Hematopoietic multipotent progenitor cell treated with erythropoietin and hydrocortisone succinate and interleukin-3 and kit ligand, for 4 days (in vitro differentiated cells): ENCODE data around the gene COQ8A.
"Not testable (repeated sequence)": the region's sequence is repeated elsewhere in the genome, so short reads cannot be mapped to it uniquely, and the experiment has no call there.

Experiments used
- DNase-seq: peaks from one replicate; pipeline ENCODE4 v3.0.0-alpha.2; 2015

COQ8A gene

DNA sequence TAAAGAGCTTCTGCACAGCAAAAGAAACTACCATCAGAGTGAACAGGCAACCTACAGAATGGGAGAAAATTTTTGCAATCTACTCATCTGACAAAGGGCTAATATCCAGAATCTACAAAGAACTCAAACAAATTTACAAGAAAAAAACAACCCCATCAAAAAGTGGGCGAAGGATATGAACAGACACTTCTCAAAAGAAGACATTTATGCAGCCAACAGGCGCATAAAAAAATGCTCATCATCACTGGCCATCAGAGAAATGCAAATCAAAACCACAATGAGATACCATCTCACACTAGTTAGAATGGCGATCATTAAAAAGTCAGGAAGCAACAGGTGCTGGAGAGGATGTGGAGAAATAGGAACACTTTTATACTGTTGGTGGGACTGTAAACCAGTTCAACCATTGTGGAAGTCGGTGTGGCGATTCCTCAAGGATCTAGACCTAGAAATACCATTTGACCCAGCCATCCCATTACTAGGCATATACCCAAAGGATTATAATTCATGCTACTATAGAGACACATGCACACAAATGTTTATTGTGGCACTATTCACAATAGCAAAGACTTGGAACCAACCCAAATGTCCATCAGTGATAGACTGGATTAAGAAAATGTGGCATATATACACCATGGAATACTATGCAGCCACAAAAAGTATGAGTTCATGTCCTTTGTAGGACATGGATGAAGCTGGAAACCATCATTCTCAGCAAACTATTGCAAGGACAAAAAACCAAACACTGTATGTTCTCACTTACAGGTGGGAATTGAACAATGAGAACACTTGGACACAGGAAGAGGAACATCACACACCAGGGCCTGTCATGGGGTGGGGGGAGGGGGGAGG, 10.6 kb upstream of the COQ8A start:
- not testable (repeated sequence) for DNase-seq

DNA sequence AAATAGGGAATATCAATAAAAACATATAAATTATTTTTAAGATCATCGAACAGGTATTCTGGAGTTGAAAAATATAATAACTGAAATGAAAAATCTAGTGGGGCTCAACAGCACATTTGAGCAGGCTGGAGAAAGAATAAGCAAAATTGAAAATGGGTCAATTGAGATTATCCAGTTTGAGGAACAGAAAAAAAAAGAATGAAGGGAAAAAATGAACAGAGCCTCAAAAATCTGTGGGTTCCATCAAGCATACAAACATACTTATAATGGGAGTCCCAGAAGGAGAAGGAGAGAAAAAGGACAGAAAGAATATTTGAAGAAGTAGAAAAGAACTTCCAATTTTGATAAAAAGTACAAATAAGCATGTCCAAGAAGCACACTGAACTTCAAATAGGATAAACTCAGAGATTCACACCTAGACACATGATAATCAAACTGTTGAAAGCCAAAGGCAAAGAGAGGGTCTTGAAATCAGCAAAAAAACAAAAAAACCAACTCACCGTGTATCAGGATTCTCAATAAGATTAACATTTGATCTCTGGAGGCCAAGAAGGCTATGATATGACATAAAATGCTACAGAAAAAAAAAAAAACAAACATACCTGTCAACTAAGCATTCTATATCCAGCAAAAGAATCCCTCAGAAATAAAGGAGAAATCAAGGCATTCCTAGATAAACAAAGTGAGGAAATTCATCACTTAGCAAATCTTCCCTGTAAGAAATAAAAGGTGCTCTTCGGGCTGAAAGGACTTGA, 5.4 kb upstream of the COQ8A start:
- DNase-seq: no peak

DNA sequence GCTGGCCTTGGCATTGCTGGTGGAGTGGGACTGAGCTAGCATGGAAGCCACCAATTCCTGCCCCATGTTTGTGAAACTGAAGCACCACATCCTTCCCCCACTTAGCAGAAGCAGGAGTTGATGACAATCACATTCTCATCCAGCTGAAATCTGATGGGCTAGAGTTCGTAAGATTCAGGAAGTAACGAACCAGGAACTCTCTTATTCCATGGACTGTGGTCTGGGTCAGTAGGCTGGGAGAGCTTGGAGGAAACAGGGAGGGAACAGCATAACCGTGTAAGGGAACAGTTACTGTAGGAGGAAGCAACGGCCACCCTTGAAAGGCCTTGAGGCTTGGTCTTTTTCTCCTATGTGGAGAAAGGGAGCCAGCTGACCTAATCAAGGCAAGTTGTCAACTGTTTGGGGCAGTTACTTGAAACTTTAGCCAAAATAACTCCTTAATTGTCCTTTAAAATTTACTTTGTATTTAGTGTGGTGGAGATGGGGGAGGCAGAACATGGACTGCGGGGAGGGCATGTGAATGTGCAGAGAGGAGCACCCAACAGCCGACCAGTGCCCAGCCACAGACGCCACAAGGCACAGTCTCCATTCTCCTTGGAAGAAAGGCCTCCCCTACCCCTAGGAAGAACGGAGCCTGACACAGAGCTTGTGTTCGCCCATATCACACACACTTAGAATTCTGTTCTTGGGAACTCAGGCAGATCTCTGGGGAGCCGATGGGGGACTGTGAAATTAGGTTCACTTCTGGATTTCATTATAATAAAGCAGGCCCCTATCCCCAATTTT, 2.0 kb upstream of the COQ8A start:
- DNase-seq: peak; percentile 29

- DNase-seq: peak; percentile 85
Measured at GRCh38 chr1:226938903-226939437, 1.1 kb upstream of the COQ8A start.

GRCh38 chr1:226939438-226940028, 561 bp upstream of the COQ8A start:
- DNase-seq: peak; percentile 82

GRCh38 chr1:226940806-226941067, 643 bp downstream of the COQ8A start:
- no peak for DNase-seq

GRCh38 chr1:226942392-226942791, 2.3 kb downstream of the COQ8A start:
- no peak for DNase-seq

DNA sequence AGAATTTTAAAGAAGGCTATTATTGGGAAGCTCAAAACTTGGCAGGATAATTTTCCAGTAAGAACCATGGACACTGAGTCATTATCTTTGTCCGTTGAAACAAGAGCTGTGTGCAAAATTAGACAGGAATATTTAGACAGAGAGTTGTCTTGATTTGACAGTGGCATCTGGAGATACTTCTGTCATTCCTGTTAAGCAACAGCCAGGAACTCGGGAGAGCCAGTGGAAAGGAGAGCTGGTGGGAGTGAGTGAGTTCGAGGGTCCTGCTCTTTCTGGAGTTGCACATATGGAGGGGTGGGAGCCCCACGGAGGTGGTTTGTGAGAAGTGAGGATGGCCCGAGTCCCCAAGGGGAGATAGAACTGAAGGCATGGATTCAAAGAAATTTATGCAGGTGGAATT, 3.1 kb downstream of the COQ8A start:
- no peak for DNase-seq

GRCh38 chr1:226943927-226944326, 3.8 kb downstream of the COQ8A start:
- no peak for DNase-seq

DNA sequence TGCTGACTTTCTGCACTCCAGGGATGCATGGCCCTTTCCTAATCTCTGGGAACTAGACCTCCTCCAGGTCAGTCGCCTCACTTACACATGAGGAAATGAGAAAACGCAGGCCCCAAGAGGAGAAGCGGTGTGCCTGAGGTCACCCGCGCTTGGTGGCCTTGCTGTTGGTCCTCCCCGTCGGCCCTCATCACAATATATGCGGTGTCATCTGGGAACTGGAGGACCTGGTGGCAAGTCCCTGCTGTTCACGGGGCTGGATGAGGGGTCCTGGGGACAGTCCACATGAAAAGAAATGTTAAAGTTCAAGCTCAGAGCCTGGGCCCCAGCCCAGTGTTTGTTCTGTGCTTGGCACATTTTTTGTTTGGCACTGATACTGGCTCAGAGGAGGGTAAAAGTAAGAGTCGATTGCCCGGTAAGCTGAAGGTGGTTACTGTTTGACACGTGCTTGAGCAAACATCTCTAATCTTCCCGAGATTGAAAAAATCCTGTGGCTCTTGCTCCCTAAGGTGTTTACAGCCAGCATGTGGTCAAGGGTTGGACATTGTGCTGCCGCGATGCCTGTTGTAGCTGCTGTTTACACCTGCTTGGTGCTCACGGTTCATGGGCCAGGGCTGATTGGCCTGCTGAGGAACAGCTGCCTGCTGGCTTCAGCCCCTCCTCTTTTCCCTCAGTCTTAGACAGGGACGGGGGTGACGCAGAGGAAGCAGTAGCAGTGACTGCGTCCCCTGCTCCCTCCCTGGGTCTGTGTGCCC, 5.2 kb downstream of the COQ8A start:
- DNase-seq: no peak

DNA sequence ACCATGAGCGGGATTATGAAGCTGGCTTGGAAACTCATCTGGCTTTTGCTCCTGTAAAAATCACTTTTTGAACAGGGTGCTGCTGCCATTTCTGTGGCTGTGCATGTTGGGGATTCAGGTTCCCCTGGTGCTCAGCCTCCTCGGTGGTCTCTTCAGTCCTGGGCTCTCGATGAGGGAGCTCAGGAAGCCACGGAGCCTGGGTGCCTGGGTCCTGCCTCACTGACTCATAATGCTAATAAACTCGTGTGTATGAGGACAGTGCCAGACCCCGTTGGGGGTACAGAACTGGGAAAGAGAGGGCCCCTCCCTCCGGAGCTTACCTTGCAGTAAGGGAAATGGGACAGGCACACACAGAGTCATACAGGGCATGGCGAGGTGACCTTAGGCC, 5.8 kb downstream of the COQ8A start:
- no peak for DNase-seq

DNA sequence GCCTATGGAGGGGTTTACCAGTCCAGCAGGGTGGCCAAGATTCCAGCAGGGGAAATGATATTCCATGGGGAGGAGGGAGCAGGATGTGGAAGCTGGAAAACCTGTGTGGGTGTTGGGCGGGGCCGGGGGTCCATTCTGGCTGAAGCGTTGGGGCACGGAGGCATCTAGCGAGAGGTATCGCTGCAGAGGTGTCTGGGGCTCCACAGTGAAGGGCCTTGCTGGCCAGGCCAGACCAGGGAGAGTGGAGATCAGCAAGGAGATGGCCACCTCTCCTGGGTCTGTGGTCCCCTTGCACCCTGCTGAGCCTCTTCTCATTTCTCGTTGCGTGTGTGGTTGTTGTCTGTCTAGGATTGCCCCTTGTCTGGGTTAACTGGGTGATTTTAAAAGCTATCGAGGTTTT, 6.2 kb downstream of the COQ8A start:
- DNase-seq: no peak

DNA sequence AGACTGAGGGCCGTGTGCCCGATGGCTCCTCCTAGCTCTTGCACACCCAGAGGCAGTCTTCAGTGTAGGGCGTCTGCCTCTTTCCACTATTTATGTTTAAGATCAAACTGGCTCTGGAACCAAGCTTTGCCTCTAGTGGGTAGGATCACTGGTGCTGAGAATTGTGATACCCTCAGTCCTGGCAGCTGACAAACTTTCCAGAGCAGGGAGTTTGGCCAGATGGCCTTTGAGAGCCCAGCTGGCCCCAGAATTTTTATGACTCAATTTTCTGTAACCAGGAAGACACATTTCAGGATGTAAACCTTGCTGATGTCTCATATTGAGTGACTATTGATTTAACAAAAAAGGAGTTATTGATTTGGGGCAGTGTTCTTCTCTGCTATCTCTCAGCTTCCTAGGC, 6.7 kb downstream of the COQ8A start:
- DNase-seq: no peak

DNA sequence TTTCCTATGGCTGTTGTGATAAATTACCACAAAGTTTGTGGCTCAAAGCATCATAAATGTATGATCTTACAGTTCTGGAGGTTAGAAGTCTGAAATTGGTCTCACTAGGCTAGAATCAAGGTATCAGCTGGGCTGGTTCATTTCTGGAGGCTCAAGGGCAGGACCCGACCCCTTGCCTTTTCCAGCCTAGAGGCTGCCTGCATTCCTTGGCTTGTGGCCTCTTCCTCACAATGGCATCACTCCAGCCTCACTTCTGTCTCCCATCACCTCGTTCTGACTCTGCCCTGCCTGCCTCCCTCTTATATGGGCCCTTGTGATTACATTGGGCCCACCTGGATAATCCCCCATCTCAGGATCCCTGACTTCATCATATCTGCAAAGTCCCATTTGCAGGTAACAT, 8.0 kb downstream of the COQ8A start:
- no peak for DNase-seq

DNA sequence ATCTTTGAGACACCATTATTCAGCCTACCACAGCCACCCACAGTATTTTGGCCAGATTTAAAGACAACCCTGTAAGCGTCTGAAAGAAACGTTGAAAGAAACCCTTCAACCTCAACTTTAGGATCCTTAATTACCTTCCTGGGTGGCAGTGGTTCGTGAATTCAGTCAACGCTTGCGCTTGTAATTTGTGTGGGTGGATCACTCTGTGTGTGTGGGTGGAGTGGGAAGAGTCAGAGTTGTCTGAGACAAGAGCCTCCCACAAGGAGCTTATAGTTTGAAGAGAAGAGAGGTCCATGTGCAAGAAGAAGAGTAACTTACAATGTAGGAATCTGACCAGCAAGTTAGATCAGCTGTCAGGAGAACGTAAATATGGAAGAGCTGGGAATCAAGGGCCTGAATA, 8.4 kb downstream of the COQ8A start:
- DNase-seq: no peak

- DNase-seq: no peak
Measured at GRCh38 chr1:226948996-226949395, 8.9 kb downstream of the COQ8A start.

GRCh38 chr1:226949401-226949800, 9.3 kb downstream of the COQ8A start:
- no peak for DNase-seq

GRCh38 chr1:226950316-226950715, 10.2 kb downstream of the COQ8A start:
- DNase-seq: no peak

GRCh38 chr1:226950871-226951270, 10.8 kb downstream of the COQ8A start:
- no peak for DNase-seq

- no peak for DNase-seq
Measured at GRCh38 chr1:226951286-226952117, 11.4 kb downstream of the COQ8A start.

DNA sequence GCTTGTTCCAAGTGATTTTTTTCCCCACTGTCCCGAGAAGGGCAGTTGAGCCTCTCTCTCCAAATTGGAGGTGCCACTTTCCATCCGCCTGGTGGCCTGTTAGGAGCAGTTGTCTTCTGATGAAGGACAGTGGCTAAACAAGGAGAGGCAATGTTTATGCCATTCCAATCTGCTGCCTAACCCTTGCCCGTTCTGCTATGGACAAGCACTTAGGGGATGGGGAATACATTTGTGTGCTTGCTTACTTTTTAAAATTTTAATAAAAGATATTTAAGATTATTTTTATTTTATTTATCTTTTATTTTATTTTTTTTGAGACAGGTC, 12.0 kb downstream of the COQ8A start:
- no peak for DNase-seq
